ENCODE results near the gene EEFSEC. TPM values are rescaled to one million over a fixed set of nuclear protein-coding genes. Genes with fewer than 3 reads are reported as not detected.
"Not testable (repeated sequence)": the region's sequence is repeated elsewhere in the genome, so short reads cannot be mapped to it uniquely, and the experiment has no call there.

EEFSEC gene
- total RNA-seq, 1 donor from 2014 or later = 11.7 TPM

GRCh38 chr3:128152419-128153155 is 694 bp upstream of the EEFSEC start:
- DNase-seq (ENCODE audit: low spot score) = no peak

- DNase-seq (ENCODE audit: low spot score) = not testable (repeated sequence)
Measured at GRCh38 chr3:128154354-128154753, 1.1 kb downstream of the EEFSEC start.

- DNase-seq (ENCODE audit: low spot score) = no peak
Measured at GRCh38 chr3:128155616-128156360, 2.5 kb downstream of the EEFSEC start.

GRCh38 chr3:128160661-128161060 is 7.4 kb downstream of the EEFSEC start:
- DNase-seq (ENCODE audit: low spot score) = no peak

- DNase-seq (ENCODE audit: low spot score) = no peak
Measured at GRCh38 chr3:128163432-128163831, 10.2 kb downstream of the EEFSEC start.

GRCh38 chr3:128166971-128167453 is 13.7 kb downstream of the EEFSEC start:
- DNase-seq (ENCODE audit: low spot score) = no peak

GRCh38 chr3:128167646-128167972 is 14.3 kb downstream of the EEFSEC start:
- DNase-seq (ENCODE audit: low spot score) = no peak

GRCh38 chr3:128167973-128168674 is 14.8 kb downstream of the EEFSEC start:
- DNase-seq (ENCODE audit: low spot score) = no peak

GRCh38 chr3:128168836-128169235 is 15.6 kb downstream of the EEFSEC start:
- DNase-seq (ENCODE audit: low spot score) = no peak

- peak; percentile 65 for DNase-seq (ENCODE audit: low spot score)
Measured at GRCh38 chr3:128170866-128171516, 17.7 kb downstream of the EEFSEC start.

GRCh38 chr3:128173200-128173599 is 19.9 kb downstream of the EEFSEC start:
- no peak for DNase-seq (ENCODE audit: low spot score)

- DNase-seq (ENCODE audit: low spot score) = no peak
Measured at GRCh38 chr3:128173849-128174248, 20.6 kb downstream of the EEFSEC start.

GRCh38 chr3:128174675-128175590 is 21.7 kb downstream of the EEFSEC start:
- DNase-seq (ENCODE audit: low spot score) = no peak

- DNase-seq (ENCODE audit: low spot score) = no peak
Measured at GRCh38 chr3:128175768-128176167, 22.5 kb downstream of the EEFSEC start.

- DNase-seq (ENCODE audit: low spot score) = no peak
Measured at GRCh38 chr3:128176276-128176833, 23.1 kb downstream of the EEFSEC start.

- no peak for DNase-seq (ENCODE audit: low spot score)
Measured at GRCh38 chr3:128177865-128178264, 24.6 kb downstream of the EEFSEC start.

- no peak for DNase-seq (ENCODE audit: low spot score)
Measured at GRCh38 chr3:128178782-128179483, 25.7 kb downstream of the EEFSEC start.

GRCh38 chr3:128179484-128179819 is 26.2 kb downstream of the EEFSEC start:
- DNase-seq (ENCODE audit: low spot score) = no peak

GRCh38 chr3:128180436-128180835 is 27.2 kb downstream of the EEFSEC start:
- no peak for DNase-seq (ENCODE audit: low spot score)

GRCh38 chr3:128180913-128181312 is 27.6 kb downstream of the EEFSEC start:
- DNase-seq (ENCODE audit: low spot score) = no peak

All from mucosa of gallbladder (tissue), 1 donor.